Measurements from ENCODE around the gene VTCN1. TPM values are rescaled to one million over a fixed set of nuclear protein-coding genes. Genes with fewer than 3 reads are reported as not detected.

Gene VTCN1
- polyA plus RNA-seq, 3 donors = not detected

- H3K4me3 Mint-ChIP-seq = no peak overlapping the region
- 100% methylated on average over 1 of the region's 1 CpG for WGBS (ENCODE audit: insufficient coverage)
- Histone ChIP-seq H3K36me3 (replicated peaks in 1 of 2; ENCODE audit: control insufficient read depth in 1 of 2, insufficient read depth in 2 of 2, low read length in 2 of 2) (no peaks in the 10 kb centered on the region), H2AFZ (ENCODE audit: insufficient read depth, low read depth, low read length, poor library complexity, severe bottlenecking) (no peak overlapping the region), H3K4me1 (ENCODE audit: control insufficient read depth in 1 of 2, insufficient read depth in 2 of 2, low read length in 2 of 2) (no peaks in the 10 kb centered on the region), H3K4me2 (replicated peaks; ENCODE audit: extremely low read depth, low read length, poor library complexity, severe bottlenecking) (no peak overlapping the region), H3K79me2 (ENCODE audit: insufficient read depth, low read length) (no peaks in the 10 kb centered on the region), H3K9ac (ENCODE audit: insufficient read depth, low read length, poor library complexity, severe bottlenecking) (no peak overlapping the region), H3K27ac (ENCODE audit: low read depth in 1 of 2, low read length in 2 of 2) (no peak overlapping the region), H3K9me3 (replicated peaks in 1 of 2; ENCODE audit: control insufficient read depth in 1 of 2, insufficient read depth in 1 of 2, low read length in 2 of 2) (no peaks in the 10 kb centered on the region), H4K20me1 (ENCODE audit: insufficient read depth, low read length) (no peaks in the 10 kb centered on the region), H3K4me3 (replicated peaks in 1 of 3; ENCODE audit: low read depth in 2 of 3, low read length in 3 of 3) (no peak overlapping the region), H3K27me3 (ENCODE audit: control insufficient read depth in 2 of 2, insufficient read depth in 2 of 2, low read length in 2 of 2) (no peaks in the 10 kb centered on the region)
- TF ChIP-seq CTCF (IDR thresholded peaks at IDR 0.05) = no peak
- intact Hi-C loops (cut with micrococcal nuclease) = no loop called here
- no peak for DNase-seq
- no peaks in the 10 kb centered on the region for H3K4me1 Mint-ChIP-seq
- H3K27me3 Mint-ChIP-seq (ENCODE audit: low read depth in 3 of 3) = peaks cover 3 to 7% (median 4%) of the 10 kb centered on the region in 3 donors
- peaks cover 0 to 1% (median 0%) of the 10 kb centered on the region in 7 donors for H3K9me3 Mint-ChIP-seq
- no peaks in the 10 kb centered on the region for H3K36me3 Mint-ChIP-seq
- H3K27ac Mint-ChIP-seq = no peak overlapping the region
Measured at GRCh38 chr1:117138561-117138960, 72.2 kb downstream of the VTCN1 start.

- no peak overlapping the region for H3K27ac ChIP-seq (ENCODE audit: low read depth in 1 of 2, low read length in 2 of 2)
- Mint-ChIP-seq H3K9me3 (peaks cover 0 to 1% (median 0%) of the 10 kb centered on the region in 7 donors), H3K27ac (no peak overlapping the region)
Measured at GRCh38 chr1:117138106-117138505, 72.6 kb downstream of the VTCN1 start.

More at GRCh38 chr1:117138106-117138505, 72.6 kb downstream of the VTCN1 start:
- Histone ChIP-seq H3K4me1 (ENCODE audit: control insufficient read depth in 1 of 2, insufficient read depth in 2 of 2, low read length in 2 of 2) (no peaks in the 10 kb centered on the region), H3K4me2 (replicated peaks; ENCODE audit: extremely low read depth, low read length, poor library complexity, severe bottlenecking) (no peak overlapping the region), H3K79me2 (ENCODE audit: insufficient read depth, low read length) (no peaks in the 10 kb centered on the region), H3K9ac (ENCODE audit: insufficient read depth, low read length, poor library complexity, severe bottlenecking) (no peak overlapping the region), H2AFZ (ENCODE audit: insufficient read depth, low read depth, low read length, poor library complexity, severe bottlenecking) (no peak overlapping the region), H3K27me3 (ENCODE audit: control insufficient read depth in 2 of 2, insufficient read depth in 2 of 2, low read length in 2 of 2) (no peaks in the 10 kb centered on the region), H3K4me3 (replicated peaks in 1 of 3; ENCODE audit: low read depth in 2 of 3, low read length in 3 of 3) (no peak overlapping the region), H4K20me1 (ENCODE audit: insufficient read depth, low read length) (no peaks in the 10 kb centered on the region), H3K9me3 (replicated peaks in 1 of 2; ENCODE audit: control insufficient read depth in 1 of 2, insufficient read depth in 1 of 2, low read length in 2 of 2) (no peaks in the 10 kb centered on the region), H3K36me3 (replicated peaks in 1 of 2; ENCODE audit: control insufficient read depth in 1 of 2, insufficient read depth in 2 of 2, low read length in 2 of 2) (no peaks in the 10 kb centered on the region)
- no CpG with 5 or more reads among the region's 3 CpGs for WGBS (ENCODE audit: insufficient coverage)
- no peak for TF ChIP-seq CTCF (IDR thresholded peaks at IDR 0.05)
- H3K27me3 Mint-ChIP-seq (ENCODE audit: low read depth in 3 of 3) = peaks cover 3 to 7% (median 4%) of the 10 kb centered on the region in 3 donors
- no peaks in the 10 kb centered on the region for H3K36me3 Mint-ChIP-seq
- no peak for DNase-seq
- no peaks in the 10 kb centered on the region for H3K4me1 Mint-ChIP-seq
- no peak overlapping the region for H3K4me3 Mint-ChIP-seq
- intact Hi-C loops (cut with micrococcal nuclease) = no loop called here
